T-cell (primary cell): ENCODE results near the gene ITPR3. TPM values are rescaled to one million over a fixed set of nuclear protein-coding genes. Genes with fewer than 3 reads are reported as not detected.

Source experiments
- ATAC-seq, 4 experiments: fragments of 200-7000 bp in 3 of 4; fragments of 150-1000 bp in 1 of 4; cut with Tn5 transposase; replicated peaks in 1 of 4; 1 replicate in 3 of 4; 2 replicates in 1 of 4; pipeline ENCODE4 v1.10.0; 2021; ENCODE audit warnings: moderate library complexity in 3 of 4, mild to moderate bottlenecking in 2 of 4, moderate number of reproducible peaks in 1 of 4
- CTCF ChIA-PET, 2 donors: fragments of 300-600 bp; sonication (Branson Sonifier 250); formaldehyde crosslinking; loops; one replicate each; lab custom pipeline; 2022; ENCODE audit warnings: antibody characterized with exemption in 2 of 2; lab: Charles Lee
- POLR2A ChIA-PET, 2 donors: fragments of 300-600 bp; sonication (Branson Sonifier 250); formaldehyde crosslinking; loops; one replicate each; lab custom pipeline; 2022; ENCODE audit warnings: antibody characterized with exemption in 2 of 2; lab: Charles Lee
- DNase-seq, 35 experiments: peaks; one replicate each; pipeline versions ENCODE4 v3.0.0 to v3.0.0-alpha.2; 2013 to 2023
- H3K27ac ChIP-seq: one replicate; pipeline ENCODE4 v1.5.1; 2013; ENCODE audit warnings: low read length
- H3K27me3 ChIP-seq, 2 experiments: replicated peaks in 1 of 2; 1 replicate in 1 of 2; 2 replicates in 1 of 2; pipeline versions ENCODE4 v1.6.1 to v1.7.0; 2013; ENCODE audit warnings: low read length in 1 of 2, mixed read lengths in 1 of 2; ENCODE audit not compliant: control insufficient read depth in 2 of 2, insufficient read depth in 2 of 2; ENCODE audit errors: extremely low read depth in 1 of 2
- H3K36me3 ChIP-seq, 2 donors: 1 replicate in 1 of 2; 2 replicates in 1 of 2; pipeline versions ENCODE4 v1.6.1 to v1.7.0; 2013; ENCODE audit warnings: low read length in 1 of 2; ENCODE audit not compliant: control insufficient read depth in 2 of 2, insufficient read depth in 1 of 2; ENCODE audit errors: extremely low read depth in 1 of 2
- H3K4me1 ChIP-seq, 2 experiments: 1 replicate in 1 of 2; 2 replicates in 1 of 2; pipeline versions ENCODE4 v1.6.1 to v1.7.0; 2013; ENCODE audit warnings: low read length in 2 of 2, mixed read lengths in 1 of 2; ENCODE audit not compliant: insufficient read depth in 2 of 2, control insufficient read depth in 1 of 2; ENCODE audit errors: extremely low read depth in 1 of 2
- H3K4me3 ChIP-seq, 2 donors: 1 replicate in 1 of 2; 2 replicates in 1 of 2; pipeline versions ENCODE4 v1.5.1 to v1.7.0; 2013; ENCODE audit warnings: mild to moderate bottlenecking in 2 of 2, low read length in 1 of 2, moderate library complexity in 1 of 2; ENCODE audit not compliant: control insufficient read depth in 1 of 2; ENCODE audit errors: extremely low read depth in 1 of 2
- H3K9me3 ChIP-seq: 2 replicates; pipeline ENCODE4 v1.7.0; 2013
- H3K27ac Mint-ChIP-seq, 2 donors: one replicate each; pipeline ENCODE4 v1.8.0; 2020 to 2021; ENCODE audit warnings: mild to moderate bottlenecking in 2 of 2, mixed read lengths in 2 of 2
- H3K27me3 Mint-ChIP-seq, 2 donors: one replicate each; pipeline ENCODE4 v1.8.0; 2021 to 2022; ENCODE audit warnings: mixed read lengths in 2 of 2
- H3K36me3 Mint-ChIP-seq: one replicate; pipeline ENCODE4 v1.8.0; 2021; ENCODE audit warnings: mixed read lengths
- H3K4me1 Mint-ChIP-seq, 3 donors: one replicate each; pipeline ENCODE4 v1.8.0; 2020 to 2022; ENCODE audit warnings: mixed read lengths in 3 of 3, mild to moderate bottlenecking in 1 of 3
- H3K4me3 Mint-ChIP-seq, 3 donors: one replicate each; pipeline ENCODE4 v1.8.0; 2020 to 2022; ENCODE audit warnings: mild to moderate bottlenecking in 3 of 3, mixed read lengths in 3 of 3, moderate library complexity in 3 of 3
- H3K9me3 Mint-ChIP-seq, 3 donors: one replicate each; pipeline ENCODE4 v1.8.0; 2020 to 2022; ENCODE audit warnings: mixed read lengths in 3 of 3
- WGBS: methylation state at CpG from one replicate; pipeline ENCODE4 v1.1.5; 2013; ENCODE audit warnings: missing lambda C conversion rate; ENCODE audit not compliant: insufficient coverage; 5-methylcytosine and 5-hydroxymethylcytosine counted together
- total RNA-seq, 35 experiments: library from RNA in 6 of 35; stranded (reverse) in 6 of 35; fragments of 120-200 nt in 1 of 35; gene quantifications; one replicate each; pipeline versions ENCODE4 v1.2.1 to v1.2.4 and lab custom pipeline; 2013 to 2026

ITPR3 gene
- total RNA-seq, 5 donors from 2014 or later (not counting 1 experiment from before 2014, with no cell fraction given), result 49.2 to 63.6 (median 62.4) TPM

DNA sequence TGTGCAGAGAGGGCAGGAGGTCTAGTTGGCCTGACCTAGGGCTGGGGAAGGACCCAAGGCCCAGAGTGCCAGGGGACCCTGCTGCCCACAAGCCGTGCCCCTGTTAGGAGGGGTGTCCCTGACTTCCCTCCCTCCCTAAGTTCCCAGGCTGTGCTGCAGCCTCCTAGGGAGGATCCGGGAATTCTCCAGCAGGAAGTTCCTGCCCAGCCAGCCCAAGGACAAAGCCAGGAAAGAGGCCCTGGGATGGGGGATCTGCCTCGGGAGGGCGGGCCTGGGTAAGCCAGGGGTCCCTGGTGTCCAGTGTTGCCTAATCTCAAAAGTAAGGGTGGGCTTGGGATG, 31.8 kb upstream of the ITPR3 start:
- Histone ChIP-seq H3K27me3 (no peaks in the 10 kb centered on the region), H3K9me3 (no peaks in the 10 kb centered on the region), H3K36me3 (no peaks in the 10 kb centered on the region), H3K4me1 (peaks cover 15 to 43% of the 10 kb centered on the region in 2 experiments), H3K4me3 (no peak overlapping the region), H3K27ac (no peak overlapping the region)
- ATAC-seq (no peak), DNase-seq (no peak)
- peaks cover 33 to 47% (median 36%) of the 10 kb centered on the region in 3 donors for H3K4me1 Mint-ChIP-seq
- no peaks in the 10 kb centered on the region for H3K9me3 Mint-ChIP-seq
- H3K36me3 Mint-ChIP-seq, result no peaks in the 10 kb centered on the region
- H3K27ac Mint-ChIP-seq, result no peak overlapping the region
- no peaks in the 10 kb centered on the region for H3K27me3 Mint-ChIP-seq
- H3K4me3 Mint-ChIP-seq, result no peak overlapping the region
- ChIA-PET POLR2A (no interaction called here), CTCF (interaction anchor here (0.7 to 1.2 kb wide), 3 partner anchors 18 to 48 kb away, joined by 3 to 5 read pairs (median 4); no protein-coding TSS in a partner anchor)
- 90% methylated on average over 2 of the region's 4 CpGs for WGBS

DNA sequence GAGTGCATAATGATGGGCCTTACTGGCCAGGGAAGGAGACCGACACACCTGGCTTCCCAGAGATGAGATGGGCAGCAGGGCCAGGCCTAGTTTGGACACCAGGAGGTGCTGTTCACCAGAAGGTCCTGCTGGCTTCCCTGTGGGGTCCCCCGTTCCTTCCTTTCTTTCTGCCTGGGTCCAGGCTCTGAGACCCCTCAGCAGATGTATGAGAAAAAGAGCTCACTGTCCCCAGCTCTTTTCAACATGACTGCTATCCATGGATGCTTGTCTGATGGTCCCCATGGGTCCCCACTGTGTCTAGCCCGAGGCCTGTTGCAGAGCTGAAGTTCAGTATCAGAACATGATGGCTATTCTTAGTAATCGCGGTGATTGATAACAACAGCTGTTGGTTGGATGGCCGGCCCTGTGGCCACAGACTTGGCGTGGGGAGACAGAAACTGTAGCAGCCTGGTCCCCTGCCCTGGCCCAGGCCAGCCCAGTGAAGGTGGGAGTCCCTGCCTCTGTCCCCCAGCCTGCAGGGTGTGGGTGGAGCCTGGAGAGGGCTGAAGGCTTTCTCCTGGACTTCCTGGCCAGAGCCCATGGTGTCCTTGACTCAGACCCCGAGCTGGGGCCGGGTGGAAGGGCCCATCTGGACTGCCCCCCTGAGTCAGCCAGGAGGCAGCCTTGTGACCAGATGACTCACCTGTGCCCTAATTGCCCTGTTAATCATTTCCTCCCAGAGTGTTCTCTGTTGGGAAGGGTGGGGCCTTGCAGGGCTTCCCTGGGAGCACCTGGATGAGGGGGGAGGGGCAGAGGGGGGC, 31.2 kb upstream of the ITPR3 start:
- peaks cover 30 to 46% (median 42%) of the 10 kb centered on the region in 3 donors for H3K4me1 Mint-ChIP-seq
- Histone ChIP-seq H3K27me3 (no peaks in the 10 kb centered on the region), H3K4me1 (peaks cover 15 to 37% of the 10 kb centered on the region in 2 experiments), H3K4me3 (no peak overlapping the region), H3K9me3 (no peaks in the 10 kb centered on the region), H3K27ac (no peak overlapping the region), H3K36me3 (no peaks in the 10 kb centered on the region)
- H3K4me3 Mint-ChIP-seq, result no peak overlapping the region
- CTCF ChIA-PET, result interaction anchor here (0.7 to 1.2 kb wide), 4 partner anchors 18 to 140 kb away, joined by 3 to 5 read pairs (median 4); no protein-coding TSS in a partner anchor
- ATAC-seq, result no peak
- no peaks in the 10 kb centered on the region for H3K9me3 Mint-ChIP-seq
- POLR2A ChIA-PET, result no interaction called here
- no peaks in the 10 kb centered on the region for H3K27me3 Mint-ChIP-seq
- WGBS, result 70% methylated on average over 7 of the region's 9 CpGs
- peak overlapping the region in 1 of 2 donors; percentile 11 for H3K27ac Mint-ChIP-seq
- H3K36me3 Mint-ChIP-seq, result no peaks in the 10 kb centered on the region
- peak in 10 of 35 experiments; percentile 18 to 66 (median 42) for DNase-seq

DNA sequence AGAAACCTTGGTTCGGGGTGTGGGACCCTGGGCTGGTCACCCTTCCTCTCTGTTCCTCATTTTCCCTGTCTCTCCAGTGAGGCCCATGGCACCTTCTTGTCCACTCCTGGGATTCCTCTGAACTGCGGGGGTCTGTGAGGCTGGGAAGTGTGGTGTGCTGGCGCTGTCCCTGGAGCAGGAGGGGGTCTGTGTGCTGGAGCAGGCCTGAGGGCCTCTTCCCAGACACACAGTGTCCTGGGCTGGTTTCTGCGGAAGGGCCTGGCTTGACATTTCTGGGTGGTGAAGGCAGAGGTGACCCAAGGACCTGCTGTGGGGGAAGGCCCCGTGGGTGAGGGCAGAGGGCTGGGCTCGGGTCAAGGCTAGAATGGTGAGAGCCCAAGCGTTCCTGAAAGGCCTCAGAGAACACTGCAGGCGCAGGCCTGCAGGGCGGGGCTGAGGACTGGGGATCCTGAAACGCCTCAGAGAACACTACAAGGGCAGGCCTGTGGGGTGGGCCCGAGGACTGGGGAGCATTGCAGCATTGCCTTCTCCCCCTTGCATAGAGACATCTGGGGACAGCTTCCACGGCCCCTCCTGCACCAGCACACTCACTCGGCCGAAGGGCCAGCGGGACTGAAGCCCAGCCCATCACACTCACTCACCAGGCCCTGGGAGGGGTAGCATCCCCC, 30.5 kb upstream of the ITPR3 start:
- H3K27ac Mint-ChIP-seq, result peak overlapping the region; percentile 52 to 64
- H3K27ac ChIP-seq, result no peak overlapping the region
- peaks cover 23 to 39% (median 36%) of the 10 kb centered on the region in 3 donors for H3K4me1 Mint-ChIP-seq
- 70% methylated on average over 7 of the region's 15 CpGs for WGBS
- no peaks in the 10 kb centered on the region for H3K36me3 Mint-ChIP-seq
- H3K9me3 ChIP-seq, result no peaks in the 10 kb centered on the region
- ATAC-seq (no peak), DNase-seq (no peak)
- peaks cover 8 to 30% of the 10 kb centered on the region in 2 experiments for H3K4me1 ChIP-seq
- H3K9me3 Mint-ChIP-seq, result no peaks in the 10 kb centered on the region
- no peaks in the 10 kb centered on the region for H3K27me3 ChIP-seq
- H3K4me3 Mint-ChIP-seq, result no peak overlapping the region
- POLR2A ChIA-PET, result no interaction called here
- no peaks in the 10 kb centered on the region for H3K36me3 ChIP-seq
- no peak overlapping the region for H3K4me3 ChIP-seq
- CTCF ChIA-PET, result interaction anchor here in 1 of 2 donors (0.7 to 1.2 kb wide), 2 partner anchors 42 to 140 kb away, joined by 3 to 5 read pairs; no protein-coding TSS in a partner anchor
- H3K27me3 Mint-ChIP-seq, result no peaks in the 10 kb centered on the region

DNA sequence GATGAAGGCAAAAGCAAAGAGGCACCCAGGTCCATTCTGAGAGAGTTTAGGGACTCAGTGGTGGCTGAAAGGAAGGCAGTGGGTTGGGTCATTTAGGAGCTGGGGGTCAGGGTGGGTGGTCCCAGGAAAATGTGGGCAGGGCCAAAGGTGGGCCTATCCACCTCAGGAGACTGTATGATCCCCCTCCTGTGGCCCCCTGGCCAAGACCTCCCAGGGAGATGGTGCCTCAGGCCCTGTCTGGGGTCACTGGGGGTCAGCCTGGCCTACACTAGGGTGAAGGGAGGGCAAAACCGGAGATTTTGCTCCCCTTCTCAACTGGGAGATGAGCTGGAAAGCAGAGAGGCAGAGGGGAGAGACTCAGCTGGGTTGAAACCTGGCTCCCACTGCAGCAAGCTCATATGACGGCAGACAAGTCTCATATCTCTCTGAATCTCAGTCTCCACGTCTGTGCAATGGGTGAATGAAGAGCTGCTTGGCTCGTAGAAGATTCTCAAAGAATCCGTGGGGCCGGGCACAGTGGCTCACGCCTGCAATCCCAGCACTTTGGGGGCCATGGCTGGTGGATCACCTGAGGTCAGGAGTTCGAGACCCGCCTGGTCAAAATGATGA, 29.6 kb upstream of the ITPR3 start:
- no peaks in the 10 kb centered on the region for H3K9me3 ChIP-seq
- H3K9me3 Mint-ChIP-seq, result no peaks in the 10 kb centered on the region
- H3K36me3 ChIP-seq, result no peaks in the 10 kb centered on the region
- no peak overlapping the region for H3K27ac ChIP-seq
- no CpG with 5 or more reads among the region's 9 CpGs for WGBS
- no peaks in the 10 kb centered on the region for H3K36me3 Mint-ChIP-seq
- ATAC-seq (no peak), DNase-seq (no peak)
- no peak overlapping the region for H3K4me3 ChIP-seq
- H3K27me3 ChIP-seq, result no peaks in the 10 kb centered on the region
- ChIA-PET POLR2A (no interaction called here), CTCF (no interaction called here)
- peaks cover 5 to 24% of the 10 kb centered on the region in 2 experiments for H3K4me1 ChIP-seq
- peak overlapping the region; percentile 92 to 95 for H3K27ac Mint-ChIP-seq
- no peaks in the 10 kb centered on the region for H3K27me3 Mint-ChIP-seq
- peaks cover 18 to 33% (median 33%) of the 10 kb centered on the region in 3 donors for H3K4me1 Mint-ChIP-seq
- H3K4me3 Mint-ChIP-seq, result peak overlapping the region in 2 of 3 donors; percentile 73 to 88

DNA sequence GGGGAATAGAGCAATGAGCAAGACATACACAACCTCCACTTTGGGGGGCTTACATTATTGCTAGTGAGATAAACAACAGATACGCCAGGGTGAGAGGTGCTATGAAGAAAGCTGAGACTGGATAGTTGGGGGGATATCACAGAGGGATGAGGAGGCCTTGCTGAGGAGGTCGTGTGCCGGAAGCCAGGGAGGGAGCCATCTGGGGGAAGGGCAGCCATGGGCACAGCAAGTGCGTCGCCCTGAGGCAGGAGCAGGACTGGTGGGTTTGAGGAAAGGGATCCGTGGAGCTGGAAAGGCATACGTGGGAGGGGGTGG, 28.9 kb upstream of the ITPR3 start:
- ChIA-PET CTCF (no interaction called here), POLR2A (no interaction called here)
- H3K4me1 ChIP-seq, result peaks cover 5 to 32% of the 10 kb centered on the region in 2 experiments

More for the DNA sequence above, 28.9 kb upstream of the ITPR3 start:
- H3K9me3 ChIP-seq, result no peaks in the 10 kb centered on the region
- H3K27ac ChIP-seq, result peak overlapping the region; percentile 47
- H3K27me3 ChIP-seq, result no peaks in the 10 kb centered on the region
- Mint-ChIP-seq H3K27me3 (no peaks in the 10 kb centered on the region), H3K27ac (peak overlapping the region; percentile 92 to 95), H3K4me1 (peaks cover 20 to 37% (median 29%) of the 10 kb centered on the region in 3 donors), H3K9me3 (no peaks in the 10 kb centered on the region), H3K4me3 (peak overlapping the region; percentile 73 to 88 (median 81)), H3K36me3 (no peaks in the 10 kb centered on the region)
- H3K36me3 ChIP-seq, result no peaks in the 10 kb centered on the region
- no peak overlapping the region for H3K4me3 ChIP-seq
- no peak for DNase-seq
- no peak for ATAC-seq
- 77% methylated on average over 7 of the region's 7 CpGs for WGBS
